Natural killer cell (primary cell): ENCODE data around the gene BSND. TPM values are rescaled to one million over a fixed set of nuclear protein-coding genes. Genes with fewer than 3 reads are reported as not detected.

Source experiments
- ATAC-seq, 3 donors: fragments of 150-1000 bp in 2 of 3; fragments of 200-7000 bp in 1 of 3; cut with Tn5 transposase; 1 replicate in 1 of 3; 2 replicates in 2 of 3; pipeline ENCODE4 v1.10.0; 2021; ENCODE audit warnings: mild to moderate bottlenecking in 2 of 3, moderate library complexity in 2 of 3
- DNase-seq, 2 donors: peaks; one replicate each; pipeline versions ENCODE4 v3.0.0 to v3.0.0-alpha.2; 2013 to 2021; ENCODE audit warnings: mixed read lengths in 1 of 2
- H3K27ac ChIP-seq: one replicate; pipeline ENCODE4 v1.5.1; 2013; ENCODE audit warnings: mild to moderate bottlenecking, low read length
- H3K27me3 ChIP-seq: one replicate; pipeline ENCODE4 v1.6.1; 2013; ENCODE audit warnings: low read length; ENCODE audit not compliant: control insufficient read depth, insufficient read depth
- H3K36me3 ChIP-seq: one replicate; pipeline ENCODE4 v1.6.1; 2013; ENCODE audit warnings: low read length; ENCODE audit not compliant: control insufficient read depth, insufficient read depth
- H3K4me1 ChIP-seq: one replicate; pipeline ENCODE4 v1.6.1; 2013; ENCODE audit warnings: low read length; ENCODE audit not compliant: control insufficient read depth, insufficient read depth
- H3K4me3 ChIP-seq: one replicate; pipeline ENCODE4 v1.5.1; 2013; ENCODE audit warnings: low read length
- H3K9me3 ChIP-seq: one replicate; pipeline ENCODE4 v1.6.1; 2013; ENCODE audit warnings: low read length; ENCODE audit not compliant: control insufficient read depth, insufficient read depth
- H3K27ac Mint-ChIP-seq, 2 donors: one replicate each; pipeline ENCODE4 v1.8.0; 2022; ENCODE audit warnings: mild to moderate bottlenecking in 2 of 2, mixed read lengths in 2 of 2, moderate library complexity in 1 of 2
- H3K27me3 Mint-ChIP-seq, 2 donors: one replicate each; pipeline ENCODE4 v1.8.0; 2022; ENCODE audit warnings: low read depth in 2 of 2, mixed read lengths in 2 of 2
- H3K36me3 Mint-ChIP-seq: one replicate; pipeline ENCODE4 v1.8.0; 2022; ENCODE audit warnings: mixed read lengths
- H3K4me1 Mint-ChIP-seq, 2 donors: one replicate each; pipeline ENCODE4 v1.8.0; 2022; ENCODE audit warnings: mixed read lengths in 2 of 2
- H3K4me3 Mint-ChIP-seq: one replicate; pipeline ENCODE4 v1.8.0; 2022; ENCODE audit warnings: mild to moderate bottlenecking, moderate library complexity, mixed read lengths
- H3K9me3 Mint-ChIP-seq, 2 donors: one replicate each; pipeline ENCODE4 v1.8.0; 2022; ENCODE audit warnings: mixed read lengths in 2 of 2
- WGBS: methylation state at CpG from one replicate; pipeline ENCODE4 v1.1.7; 2013; ENCODE audit warnings: missing lambda C conversion rate; ENCODE audit not compliant: insufficient coverage; 5-methylcytosine and 5-hydroxymethylcytosine counted together
- intact Hi-C: fragments of 100-400 bp; cut with micrococcal nuclease; formaldehyde crosslinking; loops from one replicate; pipeline ENCODE4 v1.14.2; 2022
- total RNA-seq, 4 donors: library from RNA; stranded (reverse); fragments of 120-200 nt in 1 of 4; gene quantifications; one replicate each; pipeline versions ENCODE4 v1.2.3 to v1.2.4, GENCODE V29; 2013 to 2022
- TF ChIP-seq, protein P1 (sequence below): fragments of 200-600 bp; IDR thresholded peaks from one replicate; pipeline ENCODE4 v1.8.0; 2022; ENCODE audit warnings: antibody characterized with exemption

The BSND gene
- total RNA-seq, 3 donors from 2014 or later (not counting 1 experiment from before 2014, with no cell fraction given): not detected

DNA sequence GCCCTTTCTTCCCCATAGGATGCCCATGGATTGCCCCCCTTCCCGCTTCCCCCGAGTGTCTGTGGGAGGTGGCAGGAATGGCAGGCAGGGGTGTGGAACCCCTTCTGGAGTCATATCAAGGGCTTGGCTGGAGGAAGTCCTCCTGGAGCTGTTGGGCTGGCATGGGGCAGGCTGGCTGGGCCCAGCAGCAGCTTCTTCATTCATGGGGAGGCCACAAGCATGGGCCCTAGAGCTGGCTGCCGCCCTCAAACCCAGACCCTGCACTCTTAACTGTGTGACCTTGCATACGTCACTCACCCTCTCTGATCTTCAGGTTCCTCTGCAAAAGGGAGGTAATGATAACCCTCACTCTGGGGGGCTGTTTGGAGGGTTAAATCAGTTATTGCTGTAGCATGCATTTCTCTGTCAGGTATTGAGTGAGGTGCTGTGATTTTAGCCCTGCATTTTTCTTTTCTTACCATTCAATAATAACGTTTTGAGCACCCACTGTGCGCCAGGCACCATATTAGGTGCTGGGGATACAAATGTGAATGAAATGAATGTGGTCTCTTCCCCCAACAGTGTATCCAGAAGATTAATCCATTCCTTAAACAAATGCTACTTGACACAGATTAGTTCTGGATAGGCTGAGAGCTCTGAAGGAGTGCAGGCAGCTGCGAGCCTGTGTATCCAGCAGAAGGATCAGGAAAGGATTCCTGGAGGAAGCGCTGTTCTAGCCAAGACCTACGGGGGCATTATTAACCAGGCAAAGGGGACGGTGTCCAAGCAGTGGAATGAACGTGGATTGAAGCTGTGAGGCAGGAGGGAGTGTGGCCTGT lies 49.9 kb downstream of the BSND start:
- Histone ChIP-seq H3K27ac (no peak overlapping the region), H3K4me3 (no peak overlapping the region), H3K9me3 (no peaks in the 10 kb centered on the region), H3K27me3 (no peaks in the 10 kb centered on the region), H3K36me3 (no peaks in the 10 kb centered on the region), H3K4me1 (no peaks in the 10 kb centered on the region)
- no peaks in the 10 kb centered on the region for H3K36me3 Mint-ChIP-seq
- ATAC-seq: no peak
- 90% methylated on average over 9 of the region's 11 CpGs for WGBS
- no peak for DNase-seq
- intact Hi-C loops: no loop called here
- H3K9me3 Mint-ChIP-seq: no peaks in the 10 kb centered on the region
- no peaks in the 10 kb centered on the region for H3K27me3 Mint-ChIP-seq
- H3K4me1 Mint-ChIP-seq: no peaks in the 10 kb centered on the region
- TF ChIP-seq, protein P1, sequence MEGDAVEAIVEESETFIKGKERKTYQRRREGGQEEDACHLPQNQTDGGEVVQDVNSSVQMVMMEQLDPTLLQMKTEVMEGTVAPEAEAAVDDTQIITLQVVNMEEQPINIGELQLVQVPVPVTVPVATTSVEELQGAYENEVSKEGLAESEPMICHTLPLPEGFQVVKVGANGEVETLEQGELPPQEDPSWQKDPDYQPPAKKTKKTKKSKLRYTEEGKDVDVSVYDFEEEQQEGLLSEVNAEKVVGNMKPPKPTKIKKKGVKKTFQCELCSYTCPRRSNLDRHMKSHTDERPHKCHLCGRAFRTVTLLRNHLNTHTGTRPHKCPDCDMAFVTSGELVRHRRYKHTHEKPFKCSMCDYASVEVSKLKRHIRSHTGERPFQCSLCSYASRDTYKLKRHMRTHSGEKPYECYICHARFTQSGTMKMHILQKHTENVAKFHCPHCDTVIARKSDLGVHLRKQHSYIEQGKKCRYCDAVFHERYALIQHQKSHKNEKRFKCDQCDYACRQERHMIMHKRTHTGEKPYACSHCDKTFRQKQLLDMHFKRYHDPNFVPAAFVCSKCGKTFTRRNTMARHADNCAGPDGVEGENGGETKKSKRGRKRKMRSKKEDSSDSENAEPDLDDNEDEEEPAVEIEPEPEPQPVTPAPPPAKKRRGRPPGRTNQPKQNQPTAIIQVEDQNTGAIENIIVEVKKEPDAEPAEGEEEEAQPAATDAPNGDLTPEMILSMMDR: no peak
- no peak overlapping the region for H3K4me3 Mint-ChIP-seq
- H3K27ac Mint-ChIP-seq: no peak overlapping the region

DNA sequence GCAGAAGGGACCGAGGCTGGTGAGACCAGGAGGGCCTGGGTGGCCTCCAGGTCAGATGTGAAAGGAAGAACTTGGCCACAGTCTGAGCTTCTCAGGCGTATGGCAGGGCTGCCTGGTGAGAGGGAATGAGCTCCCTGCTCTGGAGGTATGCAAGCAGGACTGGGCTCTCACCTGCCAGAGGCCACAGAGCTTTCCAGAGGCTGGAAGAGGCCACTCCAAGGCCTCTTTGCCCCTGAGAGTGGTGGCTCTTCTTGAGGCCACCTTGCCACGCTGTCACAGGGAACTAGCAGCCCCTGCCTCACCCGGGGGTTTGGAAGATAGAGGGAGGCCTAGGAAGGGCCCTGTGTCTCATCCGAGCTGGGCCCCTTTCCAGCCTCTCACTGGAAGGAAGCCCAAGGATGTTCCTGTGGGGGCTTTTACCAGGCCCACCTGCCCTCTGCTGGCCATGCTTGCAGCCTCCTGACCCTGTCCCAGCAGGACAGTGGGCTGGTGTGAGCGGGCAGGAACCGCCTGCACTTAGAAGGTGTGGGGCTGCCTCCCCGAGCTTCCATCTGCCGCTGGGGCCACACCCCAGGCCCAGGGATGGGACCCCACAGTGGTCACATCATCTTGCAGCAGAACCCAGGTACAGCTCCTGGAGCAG lies 50.7 kb downstream of the BSND start:
- Mint-ChIP-seq H3K4me1 (no peaks in the 10 kb centered on the region), H3K9me3 (no peaks in the 10 kb centered on the region), H3K4me3 (no peak overlapping the region), H3K27me3 (no peaks in the 10 kb centered on the region), H3K36me3 (no peaks in the 10 kb centered on the region), H3K27ac (no peak overlapping the region)
- no peaks in the 10 kb centered on the region for H3K4me1 ChIP-seq
- no peaks in the 10 kb centered on the region for H3K36me3 ChIP-seq
- ATAC-seq: no peak
- intact Hi-C loops: no loop called here
- WGBS: 86% methylated on average over 9 of the region's 9 CpGs
- TF ChIP-seq, protein P1: no peak
- H3K4me3 ChIP-seq: no peak overlapping the region
- no peak for DNase-seq
- no peak overlapping the region for H3K27ac ChIP-seq
- no peaks in the 10 kb centered on the region for H3K9me3 ChIP-seq
- H3K27me3 ChIP-seq: no peaks in the 10 kb centered on the region

GRCh38 chr1:55049914-55050278 lies 51.2 kb downstream of the BSND start:
- no peak for ATAC-seq
- Histone ChIP-seq H3K27me3 (no peaks in the 10 kb centered on the region), H3K36me3 (no peaks in the 10 kb centered on the region), H3K4me3 (no peak overlapping the region), H3K27ac (no peak overlapping the region), H3K9me3 (no peaks in the 10 kb centered on the region), H3K4me1 (no peaks in the 10 kb centered on the region)
- Mint-ChIP-seq H3K36me3 (no peaks in the 10 kb centered on the region), H3K4me1 (no peaks in the 10 kb centered on the region), H3K27me3 (no peaks in the 10 kb centered on the region), H3K9me3 (no peaks in the 10 kb centered on the region), H3K4me3 (no peak overlapping the region), H3K27ac (no peak overlapping the region)
- TF ChIP-seq, protein P1: no peak
- intact Hi-C loops: no loop called here
- 79% methylated on average over 9 of the region's 9 CpGs for WGBS
- DNase-seq: no peak
